ENCODE results near the gene RILPL2.

Gene RILPL2

GRCh38 chr12:123444092-123445026, 7.9 kb upstream of the RILPL2 start:
- peak; percentile 86 for DNase-seq (ENCODE audit: low read depth)
- H3K4me3 ChIP-seq (ENCODE audit: low read depth, low read length): no peak overlapping the region
- TF ChIP-seq CTCF (IDR thresholded peaks at IDR 0.05; ENCODE audit: low read depth, low read length) (no peak), POLR2A (IDR thresholded peaks at IDR 0.05; ENCODE audit: extremely low read depth, insufficient read length) (no peak), MYC (IDR thresholded peaks at IDR 0.05; ENCODE audit: low read depth, low read length) (no peak), MAX (IDR thresholded peaks at IDR 0.05; ENCODE audit: low read depth, low read length) (no peak)

- no peak overlapping the region for H3K4me3 ChIP-seq (ENCODE audit: low read depth, low read length)
Measured at GRCh38 chr12:123442774-123443173, 6.3 kb upstream of the RILPL2 start.

GRCh38 chr12:123441523-123442164, 5.2 kb upstream of the RILPL2 start:
- no peak for DNase-seq (ENCODE audit: low read depth)
- TF ChIP-seq MAX (IDR thresholded peaks at IDR 0.05; ENCODE audit: low read depth, low read length) (no peak), CTCF (IDR thresholded peaks at IDR 0.05; ENCODE audit: low read depth, low read length) (no peak), POLR2A (IDR thresholded peaks at IDR 0.05; ENCODE audit: extremely low read depth, insufficient read length) (no peak), MYC (IDR thresholded peaks at IDR 0.05; ENCODE audit: low read depth, low read length) (no peak)
- no peak overlapping the region for H3K4me3 ChIP-seq (ENCODE audit: low read depth, low read length)

More at GRCh38 chr12:123442774-123443173, 6.3 kb upstream of the RILPL2 start:
- DNase-seq (ENCODE audit: low read depth): peak; percentile 85
- TF ChIP-seq MAX (IDR thresholded peaks at IDR 0.05; ENCODE audit: low read depth, low read length): no peak
- no peak for TF ChIP-seq CTCF (IDR thresholded peaks at IDR 0.05; ENCODE audit: low read depth, low read length)
- TF ChIP-seq POLR2A (IDR thresholded peaks at IDR 0.05; ENCODE audit: extremely low read depth, insufficient read length): no peak
- no peak for TF ChIP-seq MYC (IDR thresholded peaks at IDR 0.05; ENCODE audit: low read depth, low read length)

GRCh38 chr12:123435636-123436016, 858 bp downstream of the RILPL2 start:
- TF ChIP-seq MAX (IDR thresholded peaks at IDR 0.05; ENCODE audit: low read depth, low read length) (no peak), MYC (IDR thresholded peaks at IDR 0.05; ENCODE audit: low read depth, low read length) (no peak), CTCF (IDR thresholded peaks at IDR 0.05; ENCODE audit: low read depth, low read length) (no peak), POLR2A (IDR thresholded peaks at IDR 0.05; ENCODE audit: extremely low read depth, insufficient read length) (no peak)
- peak overlapping the region; percentile 85 for H3K4me3 ChIP-seq (ENCODE audit: low read depth, low read length)
- DNase-seq (ENCODE audit: low read depth): no peak

- DNase-seq (ENCODE audit: low read depth): peak; percentile 50
- TF ChIP-seq POLR2A (IDR thresholded peaks at IDR 0.05; ENCODE audit: extremely low read depth, insufficient read length) (no peak), MAX (IDR thresholded peaks at IDR 0.05; ENCODE audit: low read depth, low read length) (no peak), CTCF (IDR thresholded peaks at IDR 0.05; ENCODE audit: low read depth, low read length) (no peak), MYC (IDR thresholded peaks at IDR 0.05; ENCODE audit: low read depth, low read length) (no peak)
- peak overlapping the region; percentile 85 for H3K4me3 ChIP-seq (ENCODE audit: low read depth, low read length)
Measured at GRCh38 chr12:123433615-123434014, 2.9 kb downstream of the RILPL2 start.

Measured in NB4 (cell line).